ENCODE results near the gene TSPO2. TPM values are rescaled to one million over a fixed set of nuclear protein-coding genes. Genes with fewer than 3 reads are reported as not detected.
A peak's percentile ranks its signal among the peaks of the same experiment; 100 is the strongest.

Gene TSPO2
- total and polyA plus RNA-seq, 2 of the 13 experiments (the other 11 are each of a cell fraction or from before 2014, with no cell fraction given), result 0.55 TPM; not detected in 1

GRCh38 chr6:41027799-41028560 is 14.3 kb upstream of the TSPO2 start (continued):
- TF ChIP-seq XRCC5 (optimal IDR thresholded peaks at IDR 0.05; ENCODE audit: low read length), result peak; percentile 95
- TF ChIP-seq ZNF468 (CRISPR knock-in tag; IDR thresholded peaks at IDR 0.05), result 0 out of 2 replicates have a peak, but pooled peaks have one; percentile 69
- TF ChIP-seq GPN1 (CRISPR knock-in tag; IDR thresholded peaks at IDR 0.05; ENCODE audit: borderline replicate concordance), result no peak
- no peak for TF ChIP-seq ASH2L (IDR thresholded peaks at IDR 0.05; ENCODE audit: insufficient read length, low read depth, low read length)
- TF ChIP-seq POLR2G (IDR thresholded peaks at IDR 0.05; ENCODE audit: low read depth, low read length), result peak; percentile 33; the same call in 1 of the 2 replicates
- TF ChIP-seq IRX3 (CRISPR knock-in tag; IDR thresholded peaks at IDR 0.05; ENCODE audit: borderline replicate concordance, low read depth), result no peak
- TF ChIP-seq HMG20B (CRISPR knock-in tag; conservative IDR thresholded peaks at IDR 0.05), result no peak
- no peak for TF ChIP-seq ZNF30 (CRISPR knock-in tag; IDR thresholded peaks at IDR 0.05)
- peak; percentile 53 for TF ChIP-seq ZNF143 (CRISPR knock-in tag; IDR thresholded peaks at IDR 0.05)
- TF ChIP-seq NFE2L1 (CRISPR knock-in tag; IDR thresholded peaks at IDR 0.05; ENCODE audit: borderline replicate concordance), result 0 out of 2 replicates have a peak, but pooled peaks have one; percentile 16
- TF ChIP-seq IKZF1 (IDR thresholded peaks at IDR 0.05), result no peak
- TF ChIP-seq MIER3 (CRISPR knock-in tag; IDR thresholded peaks at IDR 0.05; ENCODE audit: borderline replicate concordance), result 0 out of 2 replicates have a peak, but pooled peaks have one; percentile 15
- TF ChIP-seq RFX5 (IDR thresholded peaks at IDR 0.05; ENCODE audit: low read depth, low read length), result no peak
- no peak for TF ChIP-seq RELA (CRISPR knock-in tag; IDR thresholded peaks at IDR 0.05)
- no peak for TF ChIP-seq NFRKB (IDR thresholded peaks at IDR 0.05)
- TF ChIP-seq THRA (CRISPR knock-in tag; IDR thresholded peaks at IDR 0.05; ENCODE audit: borderline replicate concordance), result peak; percentile 82
- no peak; the same call in 1 of the 2 replicates for TF ChIP-seq ZFP90 (CRISPR knock-in tag; IDR thresholded peaks at IDR 0.05; ENCODE audit: borderline replicate concordance)
- no peak for TF ChIP-seq KAT2B (IDR thresholded peaks at IDR 0.05; ENCODE audit: borderline replicate concordance, low read depth, low read length)
- 0 out of 2 replicates have a peak, but pooled peaks have one; percentile 68 for TF ChIP-seq ZNF776 (CRISPR knock-in tag; IDR thresholded peaks at IDR 0.05)
- 0 out of 2 replicates have a peak, but pooled peaks have one; percentile 22 for TF ChIP-seq ZNF839 (CRISPR knock-in tag; IDR thresholded peaks at IDR 0.05; ENCODE audit: borderline replicate concordance)
- 0 out of 2 replicates have a peak, but pooled peaks have one; percentile 63 for TF ChIP-seq SSRP1 (CRISPR knock-in tag; IDR thresholded peaks at IDR 0.05)
- TF ChIP-seq ZNF710 (CRISPR knock-in tag; IDR thresholded peaks at IDR 0.05; ENCODE audit: borderline replicate concordance), result no peak
- 0 out of 2 replicates have a peak, but pooled peaks have one; percentile 79 for TF ChIP-seq ZNF761 (CRISPR knock-in tag; conservative IDR thresholded peaks at IDR 0.05)
- TF ChIP-seq NCOA1 (CRISPR knock-in tag; IDR thresholded peaks at IDR 0.05), result no peak
- no peak for TF ChIP-seq HNRNPUL1 (IDR thresholded peaks at IDR 0.05; ENCODE audit: low read depth, low read length)
- TF ChIP-seq ZNF260 (CRISPR knock-in tag; IDR thresholded peaks at IDR 0.05; ENCODE audit: borderline replicate concordance, low read depth), result no peak
- TF ChIP-seq BRCA1 (CRISPR knock-in tag; IDR thresholded peaks at IDR 0.05), result peak; percentile 47; the same call in 1 of the 2 replicates
- no peak for TF ChIP-seq TRIM24 (CRISPR knock-in tag; IDR thresholded peaks at IDR 0.05)
- TF ChIP-seq ZNF724P (CRISPR knock-in tag; IDR thresholded peaks at IDR 0.05; ENCODE audit: borderline replicate concordance), result peak; percentile 90
- no peak for TF ChIP-seq HCFC1 (IDR thresholded peaks at IDR 0.05; ENCODE audit: low read depth, low read length)

All from HepG2 (cell line).